Measurements from ENCODE around the gene PRR5L.
"Not testable (repeated sequence)": the region's sequence is repeated elsewhere in the genome, so short reads cannot be mapped to it uniquely, and the experiment has no call there.

PRR5L gene

DNA sequence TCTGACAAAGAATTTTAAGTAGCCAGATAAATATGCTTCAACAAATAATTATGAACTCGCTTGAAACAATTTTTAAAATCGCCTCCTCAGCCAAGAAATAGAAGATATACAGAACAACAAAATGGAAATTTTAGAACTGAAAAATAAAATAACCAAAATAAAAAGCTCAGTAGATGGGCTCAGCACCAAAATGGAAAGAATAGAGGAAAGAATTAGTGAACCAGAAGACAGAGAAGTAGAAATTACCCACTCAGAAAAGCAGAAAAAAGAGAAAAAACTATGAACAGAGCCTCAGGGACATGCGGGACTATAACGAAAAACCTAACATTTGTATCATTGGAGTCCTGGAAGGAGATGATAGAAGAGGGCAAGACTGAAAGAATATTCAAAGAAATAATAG is 14.2 kb upstream of the PRR5L start:
- DNase-seq = no peak

DNA sequence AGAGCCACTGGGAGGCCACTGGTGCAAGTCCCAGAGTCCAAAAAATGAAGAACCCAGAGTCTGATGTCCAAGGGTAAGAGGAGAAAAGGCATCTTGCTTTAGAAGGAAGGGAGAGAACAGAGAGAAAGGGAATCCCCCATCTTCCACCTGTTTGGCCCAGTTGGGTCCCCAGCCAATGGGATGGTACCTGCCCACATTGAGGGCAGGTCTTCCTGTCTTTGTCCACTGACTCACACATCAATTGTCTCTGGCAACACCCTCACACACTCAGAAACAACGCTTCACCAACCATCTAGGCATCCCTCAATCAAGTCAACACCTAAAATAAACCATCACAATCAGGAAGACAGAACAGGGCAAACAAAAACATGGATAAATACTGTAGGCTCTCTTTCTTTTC is 13.2 kb upstream of the PRR5L start:
- DNase-seq = no peak

GRCh38 chr11:36288442-36289225 is 7.5 kb upstream of the PRR5L start:
- no peak for DNase-seq

- DNase-seq = peak; percentile 96
Measured at GRCh38 chr11:36289226-36289852, 6.7 kb upstream of the PRR5L start, which contains the start of gene COMMD9. Gene COMMD9, minus strand, starts transcription at chr11:36289424. Its CDS starts 12 bp downstream, at chr11:36289412.

DNA sequence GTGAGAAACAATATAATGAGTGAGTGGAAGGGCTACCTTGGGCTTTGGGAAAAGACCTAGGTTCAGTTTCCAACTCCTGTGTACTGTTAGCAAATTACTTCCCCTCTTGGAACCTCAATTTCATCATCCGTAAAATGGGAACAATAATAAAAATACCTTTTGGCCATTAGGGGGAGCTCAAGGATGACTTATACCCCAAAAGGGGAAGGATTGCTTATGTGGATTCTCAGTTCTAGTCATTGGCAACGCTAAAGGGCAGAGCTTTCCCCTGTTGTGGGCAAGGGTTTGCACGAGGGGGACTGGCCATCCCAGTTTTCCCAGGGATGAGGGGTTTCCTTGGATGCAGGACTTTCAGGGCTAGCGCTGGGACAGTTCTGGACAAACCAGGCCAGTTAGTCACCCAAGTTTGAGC is 3.8 kb upstream of the PRR5L start:
- no peak for DNase-seq

- no peak for DNase-seq
Measured at GRCh38 chr11:36296884-36297543, 926 bp downstream of the PRR5L start.

GRCh38 chr11:36300650-36301049 is 4.6 kb downstream of the PRR5L start:
- DNase-seq = no peak

DNA sequence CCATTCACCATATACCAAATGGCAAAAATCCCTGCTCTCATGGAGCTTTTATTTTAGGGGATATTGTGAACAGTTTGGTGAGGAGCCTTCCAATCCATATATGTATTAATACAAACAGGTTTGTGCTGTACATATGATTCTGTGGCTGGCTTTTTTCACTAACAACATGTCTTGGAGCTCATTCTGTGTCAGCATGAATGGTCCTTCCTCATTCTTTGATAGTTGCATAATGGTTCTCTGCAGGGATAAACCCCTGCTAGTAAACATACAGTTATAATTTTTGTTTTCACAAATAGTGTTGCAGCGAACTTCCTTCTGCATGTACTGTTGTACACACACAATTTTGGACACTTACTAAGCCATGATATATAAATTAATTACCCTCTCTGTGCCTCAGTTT is 8.3 kb downstream of the PRR5L start:
- DNase-seq = no peak

DNA sequence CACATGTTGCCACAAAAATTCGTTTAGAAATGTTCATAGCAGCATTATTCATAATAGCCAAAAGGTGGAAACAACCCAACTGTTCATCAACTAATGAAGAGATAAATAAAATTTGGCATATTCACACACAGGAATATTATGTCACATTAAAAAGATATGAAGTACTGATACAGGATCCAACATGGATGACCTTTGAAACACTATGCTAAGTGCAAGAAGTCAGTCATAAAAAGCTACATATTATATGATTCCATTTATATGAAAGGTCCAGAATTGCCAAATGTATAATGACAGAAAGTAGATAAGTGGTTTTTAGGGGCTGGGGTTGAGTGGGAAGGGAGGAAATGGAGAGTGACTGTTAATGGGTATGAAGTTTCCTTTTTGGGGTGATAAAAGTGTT is 9.0 kb downstream of the PRR5L start:
- DNase-seq = no peak

DNA sequence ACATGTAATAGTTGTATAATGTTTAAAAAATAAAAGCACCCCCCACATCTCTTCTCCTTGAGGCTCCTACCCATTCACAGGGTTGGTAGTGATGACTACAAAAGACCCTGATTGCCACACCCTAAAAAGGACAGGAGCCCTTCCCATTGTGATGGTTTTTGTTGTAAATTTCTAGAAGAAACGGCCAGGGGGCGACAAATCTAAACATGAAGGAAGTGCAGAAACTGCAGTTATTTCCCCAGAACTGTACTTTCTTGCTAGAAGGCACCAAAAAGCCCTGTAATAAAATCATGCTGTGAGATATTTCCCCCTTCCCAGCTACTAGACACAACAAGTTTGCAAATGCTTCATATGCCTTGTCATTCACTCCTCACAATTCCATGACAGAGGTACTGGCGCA is 10.8 kb downstream of the PRR5L start:
- no peak for DNase-seq

DNA sequence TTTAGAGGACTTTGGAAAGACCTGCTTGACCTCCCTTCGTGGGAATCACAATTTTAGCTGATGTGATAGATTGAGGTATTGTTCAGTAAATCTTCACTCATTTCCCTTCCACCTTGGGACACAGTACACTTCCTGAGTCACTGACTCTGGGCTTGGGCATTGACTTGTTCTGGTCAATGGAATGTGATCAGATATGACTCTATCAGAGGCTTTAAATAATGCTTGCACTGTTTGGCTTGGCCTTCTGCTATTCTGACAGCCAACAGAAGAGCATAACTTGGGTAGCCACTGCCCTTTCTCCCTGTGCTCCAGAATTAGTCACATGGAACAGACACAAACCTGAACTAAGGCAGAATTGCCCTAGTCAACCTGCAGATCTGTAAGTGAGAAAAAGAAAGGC is 12.5 kb downstream of the PRR5L start:
- no peak for DNase-seq

DNA sequence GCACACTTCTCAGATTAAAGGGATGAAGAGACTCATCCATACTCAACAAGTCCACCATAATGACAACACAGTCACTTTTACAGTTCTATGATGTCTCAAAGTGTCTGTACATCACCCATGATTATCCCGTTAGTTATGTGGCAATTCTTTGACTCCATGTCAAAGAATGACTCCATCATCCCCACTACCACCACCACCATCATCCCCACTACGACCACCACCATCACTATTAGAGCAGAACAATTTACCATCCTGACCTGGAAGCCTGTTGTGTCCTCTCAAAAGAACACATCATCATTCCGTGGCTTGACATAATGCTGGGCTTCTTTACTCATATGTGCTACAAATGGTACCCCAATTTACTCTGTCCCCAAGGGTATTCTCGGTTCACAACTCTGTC is 13.7 kb downstream of the PRR5L start:
- no peak for DNase-seq

GRCh38 chr11:36311926-36312595 is 16.0 kb downstream of the PRR5L start:
- DNase-seq = no peak

GRCh38 chr11:36312611-36313472 is 16.8 kb downstream of the PRR5L start:
- DNase-seq = no peak

GRCh38 chr11:36313750-36314433 is 17.8 kb downstream of the PRR5L start:
- DNase-seq = no peak

DNA sequence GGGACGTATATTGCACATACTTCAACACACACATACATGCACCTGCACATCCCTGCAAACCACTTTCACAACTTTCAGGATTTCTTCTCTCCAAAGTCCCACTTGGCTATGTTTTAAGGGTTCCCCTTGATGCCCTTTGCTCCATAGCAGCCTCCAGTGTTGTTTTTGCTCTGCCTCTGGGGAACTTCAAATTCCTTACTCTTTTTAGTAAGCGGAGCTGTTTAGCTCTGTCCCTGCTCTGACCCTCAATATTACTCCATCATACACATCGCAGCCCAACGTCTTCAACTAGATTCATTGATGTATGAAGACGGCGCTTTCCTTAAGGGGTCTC is 18.3 kb downstream of the PRR5L start:
- DNase-seq = no peak

DNA sequence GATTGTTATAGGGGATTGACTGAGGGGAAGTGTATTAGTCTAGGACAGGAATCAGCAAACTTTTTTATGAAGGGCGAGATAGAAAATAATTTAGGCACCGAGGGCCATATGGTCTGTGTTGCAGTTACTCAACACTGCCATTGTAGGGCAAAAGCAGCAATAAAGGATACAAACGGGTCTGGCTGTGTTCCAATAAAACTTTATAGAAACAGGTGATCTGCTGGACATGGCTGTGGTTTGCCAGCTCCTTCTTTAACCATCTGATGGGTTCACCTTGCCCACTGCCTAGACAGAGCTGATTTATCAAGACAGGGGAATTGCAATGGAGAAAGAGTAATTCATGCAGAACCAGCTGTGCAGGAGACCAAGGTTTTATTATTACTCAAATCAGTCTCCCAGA is 20.0 kb downstream of the PRR5L start:
- no peak for DNase-seq

GRCh38 chr11:36317992-36318391 is 21.9 kb downstream of the PRR5L start:
- DNase-seq = no peak

DNA sequence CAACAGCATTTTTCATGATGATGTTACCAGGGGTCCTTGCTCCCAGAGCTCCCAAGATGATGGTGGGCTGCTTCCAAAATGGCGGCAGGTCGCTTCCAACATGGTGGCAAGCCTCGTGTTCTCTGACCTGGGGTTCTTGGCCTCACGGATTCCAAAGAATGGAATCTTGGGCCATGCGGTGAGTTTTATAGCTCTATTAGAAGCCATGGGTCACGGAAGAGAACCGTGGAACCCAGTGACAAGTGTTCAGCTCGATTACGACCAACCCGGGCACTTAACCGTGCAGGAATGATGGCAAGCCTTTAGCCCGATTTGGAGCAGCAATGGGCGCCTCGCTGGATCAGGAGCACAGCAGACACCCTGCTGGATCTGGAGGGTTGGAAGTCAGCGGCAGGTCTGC is 28.9 kb downstream of the PRR5L start:
- not testable (repeated sequence) for DNase-seq

- not testable (repeated sequence) for DNase-seq
Measured at GRCh38 chr11:36325403-36325802, 29.3 kb downstream of the PRR5L start.

GRCh38 chr11:36326524-36327419 is 30.7 kb downstream of the PRR5L start:
- DNase-seq = no peak
